SK-N-SH (cell line): ENCODE measurements around the gene CRMP1. TPM values are rescaled to one million over a fixed set of nuclear protein-coding genes. Genes with fewer than 3 reads are reported as not detected.

Experiments
- CTCF ChIA-PET: fragments of 300-600, 350-600 bp; formaldehyde crosslinking; extraction: SDS; loops from one replicate; lab custom pipeline; 2021; lab: Yijun Ruan, JAX
- POLR2A ChIA-PET: fragments of 350-600 bp; sonication (Branson Sonifier 250); formaldehyde crosslinking; extraction: SDS; loops from one replicate; lab custom pipeline; 2020; ENCODE audit warnings: antibody characterized with exemption, inconsistent platforms; lab: Yijun Ruan, JAX
- DNase-seq: peaks from one replicate; pipeline ENCODE4 v3.0.0; 2012
- H2AFZ ChIP-seq: fragments of 200-600 bp; sonication (generic); 2 replicates; pipeline ENCODE4 v1.8.1; 2016; ENCODE audit warnings: antibody characterized with exemption, mild to moderate bottlenecking, low read depth
- H3F3A ChIP-seq: fragments of 200-600 bp; sonication (generic); replicated peaks from 2 replicates; pipeline ENCODE3; 2016; ENCODE audit warnings: antibody characterized with exemption, mild to moderate bottlenecking; ENCODE audit not compliant: insufficient read depth
- H3K27ac ChIP-seq, 2 experiments: fragments of 200-500 bp in 1 of 2; fragments of 200-600 bp in 1 of 2; sonication (Bioruptor generic) in 1 of 2; sonication (generic), shearing (Covaris generic) in 1 of 2; 2 replicates each; pipeline versions ENCODE4 v1.5.1 to v1.6.1; 2014 to 2016; ENCODE audit warnings: low read depth in 2 of 2, inconsistent platforms in 1 of 2, low read length in 1 of 2, mild to moderate bottlenecking in 1 of 2, mixed read lengths in 1 of 2
- H3K27me3 ChIP-seq: fragments of 200-600 bp; sonication (generic), shearing (Covaris generic); 2 replicates; pipeline ENCODE4 v1.6.1; 2016; ENCODE audit warnings: mixed run types; ENCODE audit not compliant: insufficient read depth
- H3K36me3 ChIP-seq, 2 experiments: fragments of 200-500 bp in 1 of 2; fragments of 200-600 bp in 1 of 2; sonication (Bioruptor generic) in 1 of 2; sonication (generic) in 1 of 2; replicated peaks in 1 of 2; 2 replicates each; pipeline versions ENCODE3 to v1.5.1; 2014 to 2016; ENCODE audit warnings: low read length in 1 of 2, mild to moderate bottlenecking in 1 of 2; ENCODE audit not compliant: insufficient read depth in 2 of 2, control insufficient read depth in 1 of 2
- H3K4me1 ChIP-seq, 2 experiments: fragments of 200-500 bp in 1 of 2; fragments of 200-600 bp in 1 of 2; sonication (Bioruptor generic) in 1 of 2; sonication (generic), shearing (Covaris generic) in 1 of 2; 2 replicates each; pipeline versions ENCODE4 v1.5.1 to v1.6.1; 2014 to 2016; ENCODE audit warnings: low read depth in 1 of 2, low read length in 1 of 2, mixed run types in 1 of 2; ENCODE audit not compliant: insufficient read depth in 2 of 2, control insufficient read depth in 1 of 2
- H3K4me2 ChIP-seq: fragments of 200-600 bp; sonication (generic), shearing (Covaris generic); 2 replicates; pipeline ENCODE4 v1.6.1; 2017; ENCODE audit warnings: mixed run types
- H3K4me3 ChIP-seq, 2 experiments: fragments of 200-500 bp in 1 of 2; fragments of 200-600 bp in 1 of 2; sonication (Bioruptor generic) in 1 of 2; sonication (generic), shearing (Covaris generic) in 1 of 2; 2 replicates each; pipeline versions ENCODE4 v1.5.1 to v1.8.1; 2014 to 2016; ENCODE audit warnings: low read depth in 2 of 2, inconsistent platforms in 1 of 2, low read length in 1 of 2, mild to moderate bottlenecking in 1 of 2, mixed read lengths in 1 of 2, moderate library complexity in 1 of 2
- H3K79me2 ChIP-seq: fragments of 200-600 bp; sonication (generic); 2 replicates; pipeline ENCODE4 v1.8.1; 2017; ENCODE audit warnings: mild to moderate bottlenecking; ENCODE audit not compliant: insufficient read depth
- H3K9ac ChIP-seq: fragments of 200-600 bp; sonication (generic); 2 replicates; pipeline ENCODE4 v1.6.1; 2017; ENCODE audit warnings: mixed run types
- H3K9me2 ChIP-seq: fragments of 200-600 bp; sonication (generic); 2 replicates; pipeline ENCODE4 v1.6.1; 2017; ENCODE audit warnings: mixed run types
- H3K9me3 ChIP-seq: fragments of 200-600 bp; sonication (generic); 2 replicates; pipeline ENCODE4 v1.6.1; 2017; ENCODE audit warnings: mixed run types, mild to moderate bottlenecking, moderate library complexity
- H4K20me1 ChIP-seq: fragments of 200-600 bp; sonication (generic); 2 replicates; pipeline ENCODE4 v1.6.1; 2017; ENCODE audit warnings: mild to moderate bottlenecking, mixed run types; ENCODE audit not compliant: insufficient read depth
- FOSL2 ChIP-seq: IDR thresholded peaks from 2 replicates; pipeline ENCODE4 v1.4.0; 2012; ENCODE audit warnings: low read depth, mild to moderate bottlenecking, moderate library complexity, borderline replicate concordance
- FOXJ3 ChIP-seq: sonication (generic); formaldehyde crosslinking; IDR thresholded peaks from 2 replicates; pipeline ENCODE4 v1.5.1; 2020; ENCODE audit warnings: mild to moderate bottlenecking, missing genetic modification reagents
- GATA2 ChIP-seq: sonication (generic); formaldehyde crosslinking; IDR thresholded peaks from 2 replicates; pipeline ENCODE4 v1.5.0; 2020; ENCODE audit warnings: mild to moderate bottlenecking, missing genetic modification reagents
- JUND ChIP-seq: IDR thresholded peaks from 2 replicates; pipeline ENCODE4 v1.4.0; 2012
- MAX ChIP-seq: IDR thresholded peaks from 2 replicates; pipeline ENCODE4 v1.4.0; 2012; ENCODE audit warnings: low read depth
- REST ChIP-seq: IDR thresholded peaks from 2 replicates; pipeline ENCODE4 v1.6.1; 2012; ENCODE audit warnings: mild to moderate bottlenecking, low read depth, low read length, moderate library complexity
- RXRA ChIP-seq: IDR thresholded peaks from 2 replicates; pipeline ENCODE4 v1.4.0; 2012; ENCODE audit warnings: low read depth, mild to moderate bottlenecking, borderline replicate concordance
- SMC3 ChIP-seq: IDR thresholded peaks from 2 replicates; pipeline ENCODE4 v1.6.1; 2012; ENCODE audit warnings: low read depth, low read length, improper control_type of control experiment
- TAF1 ChIP-seq: IDR thresholded peaks from 2 replicates; pipeline ENCODE4 v1.6.1; 2012; ENCODE audit warnings: low read depth, mild to moderate bottlenecking, low read length, moderate library complexity, borderline replicate concordance
- TCF12 ChIP-seq: IDR thresholded peaks from 2 replicates; pipeline ENCODE4 v1.4.0; 2012
- TEAD4 ChIP-seq: IDR thresholded peaks from 2 replicates; pipeline ENCODE4 v1.4.0; 2012; ENCODE audit warnings: mild to moderate bottlenecking, borderline replicate concordance; ENCODE audit not compliant: insufficient read depth
- USF2 ChIP-seq: fragments of 150-350 bp; IDR thresholded peaks from 2 replicates; pipeline ENCODE4 v1.6.1; 2017; ENCODE audit warnings: antibody characterized with exemption, low read length, low read depth, borderline replicate concordance
- ZBTB33 ChIP-seq: IDR thresholded peaks from 2 replicates; pipeline ENCODE4 v1.4.0; 2012; ENCODE audit warnings: low read depth, borderline replicate concordance
- WGBS: methylation state at CpG from one replicate; pipeline ENCODE4 v1.1.6; 2017; ENCODE audit warnings: low lambda C conversion rate; 5-methylcytosine and 5-hydroxymethylcytosine counted together
- polyA plus RNA-seq, 3 experiments: library from polyadenylated mRNA; depleted of rRNA; stranded (reverse); fragments of >200 nt; gene quantifications; 2 replicates each; pipeline ENCODE4 v1.2.3, GENCODE V29; 2012

CRMP1 gene
- polyA plus RNA-seq, 1 of the 3 experiments (the other 2 are of a cell fraction), result 3.4 TPM

GRCh38 chr4:5863461-5864113 is 29.3 kb downstream of the CRMP1 start:
- Histone ChIP-seq H3K36me3 (no peaks in the 10 kb centered on the region), H3K4me3 (no peak overlapping the region), H3F3A (no peaks in the 10 kb centered on the region), H3K79me2 (no peaks in the 10 kb centered on the region), H3K27ac (no peak overlapping the region), H3K4me2 (peak overlapping the region; percentile 42; the same call in 1 of the 2 replicates), H2AFZ (no peak overlapping the region), H3K9me2 (no peaks in the 10 kb centered on the region), H3K9me3 (no peaks in the 10 kb centered on the region), H3K9ac (no peak overlapping the region), H3K4me1 (peaks cover 0 to 3% of the 10 kb centered on the region in 2 experiments; a peak in 1 of 4 replicates), H3K27me3 (no peaks in the 10 kb centered on the region), H4K20me1 (no peaks in the 10 kb centered on the region)
- TF ChIP-seq TCF12 (no peak), JUND (peak; percentile 27; the same call in 1 of the 2 replicates), RXRA (no peak), FOSL2 (peak; percentile 55; the same call in 1 of the 2 replicates), SMC3 (no peak)
- 32% methylated on average over 13 of the region's 15 CpGs for WGBS
- ChIA-PET POLR2A (interaction anchor here (1.1 kb wide), 1 partner anchor 9 kb away, joined by 4 read pairs; no protein-coding TSS in a partner anchor), CTCF (interaction anchor here (0.6 kb wide), 1 partner anchor 35 kb away, joined by 4 read pairs; no protein-coding TSS in a partner anchor)
- DNase-seq, result no peak

GRCh38 chr4:5858020-5858769 is 34.7 kb downstream of the CRMP1 start:
- H3K27me3 ChIP-seq, result no peaks in the 10 kb centered on the region
- no peaks in the 10 kb centered on the region for H3K79me2 ChIP-seq
- H3F3A ChIP-seq, result no peaks in the 10 kb centered on the region
- ChIA-PET POLR2A (no interaction called here), CTCF (no interaction called here)
- no peak overlapping the region for H3K27ac ChIP-seq
- H3K9me2 ChIP-seq, result no peaks in the 10 kb centered on the region
- no peaks in the 10 kb centered on the region for H3K36me3 ChIP-seq
- H3K4me2 ChIP-seq, result no peak overlapping the region
- TF ChIP-seq TEAD4, result no peak
- TF ChIP-seq GATA2, result no peak
- TF ChIP-seq USF2, result no peak
- no peak for TF ChIP-seq TCF12
- no peak for TF ChIP-seq REST
- TF ChIP-seq SMC3, result no peak
- TF ChIP-seq MAX, result no peak
- no peak for TF ChIP-seq FOXJ3 (CRISPR knock-in tag)
- no peak for TF ChIP-seq ZBTB33
- no peak for TF ChIP-seq TAF1
- no peaks in the 10 kb centered on the region for H3K9me3 ChIP-seq
- 52% methylated on average over 16 of the region's 16 CpGs for WGBS
- no peak for DNase-seq
- no peak overlapping the region for H3K9ac ChIP-seq
- no peak overlapping the region for H2AFZ ChIP-seq
- no peaks in the 10 kb centered on the region for H4K20me1 ChIP-seq
- no peaks in the 10 kb centered on the region; a peak in 1 of 4 replicates for H3K4me1 ChIP-seq
- no peak overlapping the region for H3K4me3 ChIP-seq
